GM19438 (cell line): Measurements from ENCODE around the gene DHRS3.

ENCODE experiments used
- ATAC-seq: cut with Tn5 transposase; IDR thresholded peaks from one replicate; pipeline ENCODE4 v1.9.1; 2021; ENCODE audit warnings: low read depth; ENCODE audit not compliant: unreplicated experiment

The DHRS3 gene

GRCh38 chr1:12618661-12618964 is 603 bp upstream of the DHRS3 start:
- no peak for ATAC-seq

DNA sequence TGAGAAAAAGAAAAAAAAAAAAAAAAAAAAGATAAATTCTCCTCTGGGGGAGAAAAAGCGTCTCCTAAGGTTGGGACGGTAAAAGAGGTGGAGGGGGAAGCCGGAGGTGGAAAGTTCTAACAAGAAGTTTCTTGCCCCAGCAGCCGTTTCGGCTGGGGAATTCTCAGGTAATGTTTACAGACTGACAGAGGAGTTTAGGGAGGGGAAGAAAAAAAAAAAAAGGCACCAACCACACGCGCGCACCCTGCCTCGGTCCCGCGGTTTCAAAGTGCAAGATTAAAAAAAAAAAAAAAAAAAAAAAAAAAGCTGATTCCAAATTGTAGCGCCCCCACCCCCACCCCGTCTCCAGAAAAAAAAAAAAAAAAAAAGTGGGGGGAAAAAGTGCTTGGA is 504 bp downstream of the DHRS3 start:
- no peak for ATAC-seq

GRCh38 chr1:12616709-12617373 is 1.2 kb downstream of the DHRS3 start:
- no peak for ATAC-seq

- ATAC-seq: no peak
Measured at GRCh38 chr1:12615865-12616708, 1.9 kb downstream of the DHRS3 start.

DNA sequence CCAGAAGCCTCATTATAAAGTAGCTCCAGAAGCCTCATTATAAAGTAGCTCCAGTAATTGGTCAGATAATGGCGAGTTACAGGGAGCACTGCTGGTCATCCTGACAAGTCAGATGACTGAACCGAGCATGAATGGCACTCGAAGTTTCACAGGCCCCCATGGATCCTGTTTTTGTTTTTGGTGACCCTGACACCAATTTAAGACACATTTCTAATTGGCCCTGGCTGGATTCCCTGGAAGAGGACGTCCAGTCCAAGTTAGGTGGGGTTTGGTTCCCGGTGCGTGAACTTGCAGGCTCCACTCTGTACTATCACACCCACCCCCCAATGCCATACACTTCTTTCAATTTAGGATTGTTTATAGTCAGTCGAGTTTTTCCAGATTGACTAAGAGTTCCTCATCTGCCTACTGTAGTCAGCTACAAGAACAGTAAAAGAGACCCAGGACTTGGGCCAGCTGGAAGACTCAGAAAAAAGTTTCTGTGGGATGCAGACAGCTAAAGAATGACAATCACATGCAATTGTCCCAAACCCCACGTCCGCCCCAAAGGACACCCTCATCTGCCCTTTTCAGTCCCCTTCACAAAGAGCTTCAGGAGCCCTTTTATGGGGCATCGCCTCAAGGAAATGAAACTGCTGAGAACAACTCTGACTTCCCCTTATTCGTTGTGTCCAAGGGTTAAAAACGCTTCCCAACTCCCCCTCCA is 2.7 kb downstream of the DHRS3 start:
- ATAC-seq: no peak

GRCh38 chr1:12614402-12615158 is 3.4 kb downstream of the DHRS3 start:
- no peak for ATAC-seq

DNA sequence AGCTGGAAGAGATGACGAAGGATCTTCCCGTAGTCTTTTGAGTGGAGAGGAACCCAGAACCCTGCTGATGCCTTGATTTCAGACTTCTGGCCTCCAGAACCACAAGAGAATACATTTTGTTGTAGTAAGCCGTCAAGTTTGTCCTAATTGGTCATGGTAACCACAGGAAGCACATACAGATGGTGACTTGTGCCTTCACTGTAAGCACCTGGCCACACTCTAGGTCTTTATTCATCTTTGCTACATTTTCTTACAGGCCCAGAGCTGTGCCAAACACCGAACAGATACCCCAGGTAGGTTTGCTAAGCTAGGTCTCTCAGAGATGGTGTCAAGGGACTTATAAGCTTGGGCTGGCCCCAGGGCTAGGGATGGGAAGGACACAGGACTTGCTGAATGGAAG is 4.8 kb downstream of the DHRS3 start:
- ATAC-seq: no peak

- ATAC-seq: no peak
Measured at GRCh38 chr1:12610941-12611340, 7.1 kb downstream of the DHRS3 start.

DNA sequence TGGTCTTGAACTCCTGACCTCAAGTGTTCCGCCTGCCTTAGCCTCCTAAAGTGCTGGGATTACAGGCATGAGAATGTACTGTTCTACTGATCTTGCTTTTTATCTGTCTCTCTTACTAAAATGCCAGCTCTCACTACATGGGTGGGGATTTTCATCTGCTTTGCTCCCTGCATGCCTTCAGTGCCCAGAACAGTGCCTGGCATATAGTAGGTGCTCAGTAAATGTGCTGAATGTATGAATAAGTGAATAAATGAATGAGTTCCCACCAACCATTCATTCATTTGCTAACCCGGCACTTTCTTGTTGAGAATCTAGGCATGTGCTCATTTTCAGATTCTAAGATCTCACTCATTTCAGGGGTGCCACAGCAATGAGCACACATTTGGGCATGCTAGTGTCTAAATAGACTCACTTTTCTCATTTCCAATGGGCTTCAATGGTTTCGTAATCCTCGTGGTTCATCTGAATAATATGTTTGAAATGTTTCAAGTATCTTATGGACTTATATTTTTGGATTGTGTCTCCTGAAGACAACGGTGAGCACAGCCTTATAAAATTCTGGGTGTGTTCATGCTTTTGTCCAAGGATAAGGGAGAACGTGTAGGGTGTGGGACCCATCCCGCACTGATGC is 7.6 kb downstream of the DHRS3 start:
- no peak for ATAC-seq

DNA sequence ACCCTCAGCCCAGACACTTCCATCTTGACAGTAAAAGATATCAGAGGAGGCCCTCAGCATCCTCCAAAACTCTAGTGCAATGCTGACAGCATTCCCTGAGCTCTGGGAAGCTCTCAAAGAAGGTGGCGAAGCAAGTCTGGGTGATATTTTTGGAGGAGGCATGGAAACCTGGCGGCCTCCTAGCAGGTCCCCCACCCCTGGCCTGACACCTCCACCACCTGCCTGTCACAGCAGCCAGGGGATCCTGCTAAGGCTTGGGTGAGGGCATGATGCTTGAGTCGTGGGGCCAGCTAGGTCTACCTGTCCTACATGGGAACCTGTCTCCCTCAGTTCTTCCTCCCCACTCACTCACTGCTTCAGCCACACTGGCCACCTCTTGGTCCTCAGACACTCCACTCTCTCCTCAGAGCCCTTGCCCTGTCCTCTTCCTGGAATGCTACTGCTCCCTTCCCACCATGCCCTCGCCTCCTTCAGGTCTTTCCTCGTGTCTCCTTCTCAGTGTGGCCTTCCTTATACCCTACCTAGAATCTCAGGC is 8.5 kb downstream of the DHRS3 start:
- ATAC-seq: no peak

- ATAC-seq: no peak
Measured at GRCh38 chr1:12608311-12608957, 9.6 kb downstream of the DHRS3 start.

DNA sequence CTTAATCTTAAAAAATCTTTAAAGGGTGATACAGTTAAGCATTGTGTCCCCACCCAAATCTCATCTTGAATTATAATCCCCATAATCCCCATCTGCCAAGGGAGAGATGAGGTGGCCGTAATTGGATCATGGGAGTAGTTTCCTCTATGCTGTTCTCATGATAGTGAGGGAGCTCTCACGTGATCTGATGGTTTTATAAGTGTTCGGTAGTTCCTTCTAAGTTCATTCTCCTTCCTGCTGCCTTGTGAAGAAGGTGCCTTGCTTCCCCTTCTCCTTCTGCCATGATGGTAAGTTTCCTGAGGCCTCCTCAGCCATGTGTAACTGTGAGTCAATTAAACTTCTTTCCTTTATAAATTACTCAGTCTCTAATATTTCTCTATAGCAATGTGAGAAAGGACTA is 10.7 kb downstream of the DHRS3 start:
- ATAC-seq: no peak

DNA sequence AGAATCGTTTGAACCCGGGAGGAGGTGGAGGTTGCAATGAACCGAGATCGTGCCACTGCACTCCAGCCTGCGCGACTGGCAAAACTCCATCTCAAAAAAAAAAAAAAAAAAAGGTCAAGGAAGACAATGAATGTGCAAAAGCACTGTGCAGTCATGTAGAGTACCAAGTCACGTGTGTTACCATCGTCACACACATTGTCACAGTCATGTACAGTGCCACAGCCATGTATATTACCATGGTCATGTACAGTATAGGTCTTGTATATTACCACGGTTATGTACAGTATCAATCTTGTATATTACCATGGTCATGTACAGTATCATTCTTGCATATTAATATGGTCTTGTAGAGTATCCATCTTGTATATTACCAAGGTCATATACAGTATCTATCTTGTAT is 13.0 kb downstream of the DHRS3 start:
- no peak for ATAC-seq

DNA sequence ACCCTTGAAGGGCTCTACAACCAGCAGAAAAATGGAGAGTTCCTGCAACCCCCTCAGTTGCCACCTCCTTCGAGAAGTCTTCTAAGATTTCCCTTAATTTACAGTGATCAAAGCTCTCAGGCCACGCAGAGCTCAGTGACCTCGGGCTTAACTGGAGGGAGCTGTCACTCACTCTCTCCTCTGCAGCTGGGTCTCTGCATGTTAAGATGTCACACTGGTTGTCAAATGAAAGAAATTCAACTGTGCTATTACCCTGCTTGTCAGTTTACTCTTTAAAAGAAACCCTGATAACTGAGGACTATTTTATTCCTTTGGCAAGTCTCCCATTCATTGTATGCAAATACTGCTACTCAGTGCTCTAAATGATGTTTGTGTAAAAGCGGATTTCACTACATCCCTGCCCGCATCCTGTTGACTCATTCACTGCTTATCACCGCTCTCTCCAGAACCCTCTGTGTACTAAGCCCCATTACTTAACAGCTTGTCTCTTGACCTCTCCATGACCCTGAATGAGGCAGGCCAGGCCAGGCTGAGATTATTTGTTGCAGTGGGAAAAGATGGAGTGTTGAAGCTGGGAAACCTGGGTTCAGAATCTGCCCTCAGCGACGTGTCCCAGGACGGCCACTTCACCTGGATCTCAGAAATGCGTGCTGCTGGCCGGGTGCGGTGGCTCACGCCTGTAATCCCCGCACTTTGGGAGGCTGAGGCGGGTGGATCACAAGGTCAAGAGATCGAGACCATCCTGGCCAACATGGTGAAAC is 13.7 kb downstream of the DHRS3 start:
- peak; percentile 67 for ATAC-seq

DNA sequence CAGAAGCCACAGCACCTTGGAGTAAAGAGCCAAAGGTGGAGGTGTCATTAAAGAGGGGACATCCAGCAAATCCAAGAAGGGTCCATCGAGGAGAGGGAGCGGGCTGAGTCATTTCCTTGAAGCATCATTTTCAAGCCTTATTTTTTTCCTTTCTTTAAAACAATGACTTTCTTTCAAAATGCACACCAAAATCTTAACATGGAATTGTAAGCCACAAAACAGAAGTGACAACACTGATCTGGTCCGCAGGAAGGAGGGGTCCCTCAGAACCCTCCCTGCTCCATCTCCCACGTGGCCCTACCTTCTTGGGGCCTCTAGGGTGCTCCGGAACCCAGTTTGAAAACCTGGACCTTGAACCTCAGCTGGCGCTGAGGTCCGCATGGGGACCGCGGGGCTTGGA is 14.8 kb downstream of the DHRS3 start:
- ATAC-seq: no peak

DNA sequence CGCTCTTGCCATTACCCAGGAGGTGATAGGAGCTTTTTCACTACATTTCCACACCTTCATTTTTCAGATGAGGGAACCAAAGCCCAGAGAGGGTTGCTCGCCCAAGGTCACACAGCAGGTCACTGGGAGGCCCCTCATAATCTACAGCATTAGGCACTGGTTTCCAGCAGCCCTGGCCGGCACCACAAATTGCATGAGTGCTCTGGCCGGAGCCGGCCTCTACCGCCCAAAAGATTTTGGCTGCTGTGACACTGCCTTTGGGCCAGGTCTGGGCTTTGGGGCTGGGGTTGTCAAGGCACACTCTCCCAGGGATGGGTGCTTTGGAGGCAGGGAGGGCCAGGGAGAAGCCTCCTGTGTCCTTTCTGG is 15.4 kb downstream of the DHRS3 start:
- no peak for ATAC-seq

GRCh38 chr1:12601700-12602658 is 16.0 kb downstream of the DHRS3 start:
- ATAC-seq: no peak
